Suppressor macrophage (primary cell): ENCODE measurements around the gene CCDC124.
"Not testable (repeated sequence)": the region's sequence is repeated elsewhere in the genome, so short reads cannot be mapped to it uniquely, and the experiment has no call there.

Experiments used
- DNase-seq, 4 experiments: peaks; one replicate each; pipeline ENCODE4 v3.0.0-alpha.2; 2020 to 2022

Gene CCDC124

GRCh38 chr19:17954401-17954800 lies 21.6 kb downstream of the CCDC124 start:
- DNase-seq = no peak

DNA sequence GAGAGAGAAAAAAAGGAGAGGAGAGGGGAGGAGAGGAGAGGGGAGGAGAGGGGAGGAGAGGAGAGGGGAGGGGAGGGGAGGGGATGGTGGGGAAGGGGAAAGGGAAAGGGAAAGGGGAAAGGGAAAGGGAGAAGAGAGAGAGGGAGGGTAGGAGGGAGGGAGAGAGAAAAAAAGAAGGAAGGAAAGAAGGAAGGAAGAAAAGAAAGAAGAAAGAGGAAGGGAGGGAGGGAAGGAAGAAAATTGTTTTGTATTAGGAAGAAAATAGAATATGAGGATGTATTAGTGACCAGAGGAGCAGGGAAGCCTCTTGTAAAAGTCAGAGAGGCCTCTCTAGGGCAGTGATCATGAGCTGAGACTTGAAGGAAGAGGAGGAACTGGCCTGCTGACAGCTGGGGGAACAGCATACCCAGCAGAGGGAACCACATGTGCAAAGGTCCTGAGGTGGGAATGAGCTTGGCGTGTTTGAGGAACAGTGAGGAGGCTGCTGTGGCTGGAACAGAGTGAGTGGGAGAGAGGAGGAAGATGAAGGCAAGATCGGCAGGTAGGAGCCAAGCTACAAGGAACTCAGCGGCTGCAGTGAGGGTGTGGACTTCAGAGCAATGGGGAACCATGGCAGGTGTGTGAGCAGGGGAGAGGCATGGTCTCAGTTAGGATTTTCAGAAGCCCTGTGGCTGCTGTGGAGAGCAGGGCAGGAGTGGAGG lies 24.5 kb downstream of the CCDC124 start:
- peak in 2 of 4 experiments; percentile 28 to 29 for DNase-seq

DNA sequence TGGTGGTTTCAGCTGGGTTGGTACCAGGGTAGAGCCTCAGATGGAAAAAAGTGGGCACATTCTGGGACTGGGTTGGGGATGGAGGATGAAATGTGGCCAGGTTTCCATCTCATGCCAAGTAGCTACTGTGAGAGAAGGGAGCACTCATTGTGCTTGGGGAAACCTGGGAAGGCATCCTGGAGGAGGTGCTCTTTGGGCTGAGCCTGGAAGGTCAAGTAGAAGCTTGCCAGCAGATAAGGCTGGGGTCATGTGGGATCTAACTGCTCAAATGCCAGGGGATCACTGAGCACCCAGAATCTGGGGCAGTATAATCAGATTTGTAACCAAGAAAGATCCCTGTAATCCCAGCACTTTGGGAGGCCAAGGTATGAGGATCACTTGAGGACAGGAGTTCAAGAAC lies 25.1 kb downstream of the CCDC124 start:
- DNase-seq = no peak

GRCh38 chr19:17963936-17964691 lies 31.3 kb downstream of the CCDC124 start:
- no peak for DNase-seq

- no peak for DNase-seq
Measured at GRCh38 chr19:17965370-17966128, 32.7 kb downstream of the CCDC124 start.

GRCh38 chr19:17966129-17966483 lies 33.3 kb downstream of the CCDC124 start:
- DNase-seq = no peak

DNA sequence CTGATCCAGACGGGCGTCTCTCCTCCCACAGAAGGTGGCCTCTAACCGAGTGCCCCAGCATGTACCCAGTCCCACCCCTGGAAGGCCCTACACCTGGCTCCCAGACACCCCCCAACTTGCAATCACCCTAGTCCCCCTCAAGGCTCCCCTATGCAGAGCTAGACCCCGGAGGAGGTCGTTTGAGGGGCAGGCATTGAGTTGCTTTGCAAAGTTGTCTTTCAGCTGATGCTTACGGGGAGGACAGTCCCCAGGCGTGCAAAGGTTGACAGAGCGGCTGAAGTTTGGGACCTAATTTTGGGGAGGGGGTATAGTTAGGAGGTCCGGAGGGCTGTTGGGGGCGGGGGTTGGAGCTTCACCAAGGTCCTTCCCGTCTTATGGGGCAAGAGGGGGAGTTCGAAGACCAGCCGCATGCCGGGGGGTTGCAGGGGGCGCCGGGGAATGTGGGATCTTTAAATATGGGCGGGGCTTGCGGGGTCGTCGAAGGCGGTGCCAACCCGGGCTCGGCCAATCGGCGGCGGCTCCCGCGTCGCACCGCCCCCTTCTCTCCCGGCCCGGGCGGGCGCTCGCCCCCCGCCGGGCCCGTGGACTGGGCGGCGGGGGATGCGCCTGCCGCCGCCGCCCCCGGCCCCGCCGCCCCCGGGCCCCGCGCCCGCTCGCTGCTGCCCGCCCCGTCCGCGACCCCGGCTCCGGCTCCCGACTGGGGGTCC lies 33.9 kb downstream of the CCDC124 start, which contains the start of gene KCNN1:
TSS of gene KCNN1 (plus strand) at position 558 of the 707 bp plus-strand sequence. CDS start 6,782 bp downstream, outside the sequence.
- DNase-seq = no peak

DNA sequence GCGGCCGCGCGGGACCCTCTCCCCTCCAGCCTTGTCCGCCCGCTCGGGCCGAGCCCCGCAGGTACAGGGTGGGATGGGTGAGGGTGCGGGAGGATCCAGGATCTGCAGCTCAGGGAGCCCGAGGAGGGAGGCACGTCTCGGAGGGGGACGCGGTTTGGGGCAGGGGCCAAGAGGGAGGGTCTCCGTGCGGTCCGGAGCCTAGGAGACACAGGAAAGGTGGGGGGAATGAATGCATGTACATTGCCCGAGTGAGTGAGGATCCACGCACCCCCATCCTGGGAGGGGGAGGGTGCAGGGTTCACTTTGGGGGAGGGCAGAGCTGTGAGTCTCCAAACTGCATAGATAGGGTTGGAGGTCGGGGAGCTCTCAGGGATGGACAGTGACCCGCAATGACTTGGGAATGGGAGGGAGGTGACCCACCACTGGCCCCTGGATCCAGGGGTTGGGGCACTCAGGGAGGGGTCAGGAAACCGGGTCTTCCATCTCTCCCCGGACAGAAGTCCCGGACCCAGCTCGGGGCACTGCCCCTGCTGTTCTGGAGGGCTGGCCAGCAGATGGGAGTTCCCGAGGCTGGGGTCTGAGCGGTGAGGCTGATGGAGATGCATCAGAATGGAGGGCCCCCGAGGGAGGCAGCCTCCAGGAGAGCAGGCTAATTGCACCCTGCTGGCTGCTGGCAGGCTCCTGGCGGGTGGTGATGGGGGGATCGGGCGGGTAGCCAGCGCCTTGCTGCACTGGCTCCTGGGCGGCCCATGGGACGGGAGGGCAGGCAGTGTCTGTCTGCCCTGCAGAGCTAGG lies 34.6 kb downstream of the CCDC124 start:
- DNase-seq = no peak

- no peak for DNase-seq
Measured at GRCh38 chr19:17968362-17968761, 35.5 kb downstream of the CCDC124 start.

GRCh38 chr19:17969096-17969792 lies 36.4 kb downstream of the CCDC124 start:
- DNase-seq = no peak

GRCh38 chr19:17972230-17972629 lies 39.4 kb downstream of the CCDC124 start:
- DNase-seq = no peak

GRCh38 chr19:17973759-17974158 lies 40.9 kb downstream of the CCDC124 start:
- no peak for DNase-seq

GRCh38 chr19:17974551-17974950 lies 41.7 kb downstream of the CCDC124 start:
- DNase-seq = no peak

- DNase-seq = no peak
Measured at GRCh38 chr19:17975032-17975431, 42.2 kb downstream of the CCDC124 start.

GRCh38 chr19:17977021-17977420 lies 44.2 kb downstream of the CCDC124 start:
- peak; percentile 33 to 76 (median 60) for DNase-seq

GRCh38 chr19:17977488-17977887 lies 44.7 kb downstream of the CCDC124 start:
- DNase-seq = no peak

- DNase-seq = no peak
Measured at GRCh38 chr19:17981611-17982010, 48.8 kb downstream of the CCDC124 start.

DNA sequence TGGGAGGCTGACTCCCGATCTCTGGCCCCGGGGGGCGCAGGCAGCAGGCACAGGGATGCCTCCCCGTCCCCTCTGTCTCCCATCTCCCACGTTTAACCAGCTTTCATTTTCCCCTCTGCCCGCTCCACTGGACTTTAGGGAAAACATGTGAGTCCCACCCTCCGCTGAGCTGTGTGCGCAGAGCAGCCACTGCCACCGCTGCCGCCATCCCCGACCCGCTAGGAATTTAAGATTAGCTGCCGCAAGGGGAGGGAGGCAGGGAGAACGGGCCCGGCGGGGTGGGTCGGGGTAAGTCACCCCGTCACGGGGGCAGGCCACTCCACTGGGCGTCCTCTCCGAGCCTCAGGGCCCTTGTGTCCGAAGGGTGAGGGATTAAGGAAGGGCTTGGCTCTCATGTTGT lies 49.6 kb downstream of the CCDC124 start:
- no peak for DNase-seq

GRCh38 chr19:17985037-17985818 lies 52.4 kb downstream of the CCDC124 start:
- DNase-seq = no peak

GRCh38 chr19:17986569-17986968 lies 53.8 kb downstream of the CCDC124 start:
- DNase-seq = not testable (repeated sequence)
